ENCODE measurements around the gene MRPS5. TPM values are rescaled to one million over a fixed set of nuclear protein-coding genes. Genes with fewer than 3 reads are reported as not detected.

The MRPS5 gene
- total and polyA plus RNA-seq, 2 experiments from 2014 or later = 44.4 to 55.3 TPM

DNA sequence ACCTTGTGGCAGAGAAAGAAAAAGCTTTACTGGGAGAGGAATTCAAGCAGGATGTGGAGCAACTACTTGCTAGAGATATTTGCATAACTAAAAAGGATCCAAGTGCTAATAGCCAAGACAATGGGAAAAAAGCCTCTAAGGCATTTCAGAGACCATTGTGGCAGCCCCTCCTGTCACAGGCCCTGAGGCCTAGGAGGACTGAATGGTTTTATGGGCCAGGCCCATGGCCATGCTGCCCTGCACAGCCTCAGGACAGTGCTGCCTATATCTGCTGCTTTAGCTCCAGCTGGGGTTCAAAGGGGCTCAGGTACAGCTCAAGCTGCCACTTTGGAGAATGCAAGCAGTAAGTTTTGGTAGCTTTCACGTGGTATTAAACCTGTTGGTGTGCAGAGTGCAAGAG, 17.1 kb upstream of the MRPS5 start:
- H3K9me2 ChIP-seq (replicated peaks; ENCODE audit: insufficient read depth) = no peaks in the 10 kb centered on the region
- 29% methylated on average over 1 of the region's 1 CpG for WGBS (ENCODE audit: low lambda C conversion rate, missing lambda C conversion rate)
- H3K4me1 ChIP-seq (ENCODE audit: insufficient read depth) = no peaks in the 10 kb centered on the region
- no peak overlapping the region for H3K4me3 ChIP-seq
- DNase-seq (ENCODE audit: low spot score) = no peak
- no peaks in the 10 kb centered on the region for H3K27me3 ChIP-seq
- no peaks in the 10 kb centered on the region for H3K36me3 ChIP-seq (replicated peaks; ENCODE audit: insufficient read depth, low read depth)
- H4K20me1 ChIP-seq (ENCODE audit: insufficient read depth, poor library complexity, severe bottlenecking) = no peaks in the 10 kb centered on the region
- H2AFZ ChIP-seq = no peak overlapping the region
- no peak overlapping the region for H3K27ac ChIP-seq
- no peak for TF ChIP-seq EZH2phosphoT487 (IDR thresholded peaks at IDR 0.05; ENCODE audit: low read depth, severe bottlenecking, unreplicated experiment)
- no peak for TF ChIP-seq EZH2 (IDR thresholded peaks at IDR 0.05; ENCODE audit: borderline replicate concordance)
- TF ChIP-seq CTCF (IDR thresholded peaks at IDR 0.05; ENCODE audit: poor library complexity) = no peak
- H3K79me2 ChIP-seq = no peaks in the 10 kb centered on the region
- peaks cover 4% of the 10 kb centered on the region for H3K9me3 ChIP-seq (ENCODE audit: low read depth)
- no peak overlapping the region for H3K4me2 ChIP-seq

GRCh38 chr2:95122197-95122551, 566 bp upstream of the MRPS5 start:
- no peaks in the 10 kb centered on the region for H3K36me3 ChIP-seq (replicated peaks; ENCODE audit: insufficient read depth, low read depth)
- WGBS (ENCODE audit: low lambda C conversion rate, missing lambda C conversion rate) = 23% methylated on average over 5 of the region's 5 CpGs
- H3K27ac ChIP-seq = peak overlapping the region; percentile 100
- DNase-seq (ENCODE audit: low spot score) = no peak
- H2AFZ ChIP-seq = peak overlapping the region; percentile 89
- H4K20me1 ChIP-seq (ENCODE audit: insufficient read depth, poor library complexity, severe bottlenecking) = no peaks in the 10 kb centered on the region
- no peaks in the 10 kb centered on the region for H3K9me3 ChIP-seq (ENCODE audit: low read depth)
- H3K9me2 ChIP-seq (replicated peaks; ENCODE audit: insufficient read depth) = no peaks in the 10 kb centered on the region
- TF ChIP-seq CTCF (IDR thresholded peaks at IDR 0.05; ENCODE audit: poor library complexity) (no peak), EZH2 (IDR thresholded peaks at IDR 0.05; ENCODE audit: borderline replicate concordance) (no peak), EZH2phosphoT487 (IDR thresholded peaks at IDR 0.05; ENCODE audit: low read depth, severe bottlenecking, unreplicated experiment) (no peak)
- peaks cover 6% of the 10 kb centered on the region for H3K4me1 ChIP-seq (ENCODE audit: insufficient read depth)
- peaks cover 40% of the 10 kb centered on the region for H3K79me2 ChIP-seq
- no peaks in the 10 kb centered on the region for H3K27me3 ChIP-seq
- peak overlapping the region; percentile 94 for H3K4me3 ChIP-seq
- peak overlapping the region; percentile 76 for H3K4me2 ChIP-seq

DNA sequence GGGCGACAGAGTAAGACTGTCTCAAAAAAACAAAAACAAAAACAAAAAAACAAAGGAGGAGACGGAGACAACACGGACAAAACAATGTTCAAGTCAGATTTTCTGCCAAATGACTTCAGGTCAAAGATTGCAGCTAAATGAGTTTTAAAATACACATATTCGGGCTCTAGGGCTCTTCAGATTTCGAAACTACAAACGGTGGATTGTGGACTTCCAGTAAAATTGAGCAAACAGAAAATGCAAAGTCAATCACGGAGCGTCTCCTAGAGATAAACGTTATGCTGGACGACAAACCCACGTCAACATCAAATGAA, 558 bp downstream of the MRPS5 start:
- Histone ChIP-seq H2AFZ (peak overlapping the region; percentile 89), H3K9me3 (ENCODE audit: low read depth) (no peaks in the 10 kb centered on the region), H3K4me1 (ENCODE audit: insufficient read depth) (peaks cover 6% of the 10 kb centered on the region), H3K79me2 (peaks cover 42% of the 10 kb centered on the region), H3K27ac (peak overlapping the region; percentile 100), H3K4me3 (peak overlapping the region; percentile 94), H3K36me3 (replicated peaks; ENCODE audit: insufficient read depth, low read depth) (no peaks in the 10 kb centered on the region), H3K27me3 (no peaks in the 10 kb centered on the region), H4K20me1 (ENCODE audit: insufficient read depth, poor library complexity, severe bottlenecking) (no peaks in the 10 kb centered on the region), H3K9me2 (replicated peaks; ENCODE audit: insufficient read depth) (no peaks in the 10 kb centered on the region), H3K4me2 (peak overlapping the region; percentile 76)
- no peak for DNase-seq (ENCODE audit: low spot score)
- WGBS (ENCODE audit: low lambda C conversion rate, missing lambda C conversion rate) = 3% methylated on average over 11 of the region's 11 CpGs
- TF ChIP-seq EZH2phosphoT487 (IDR thresholded peaks at IDR 0.05; ENCODE audit: low read depth, severe bottlenecking, unreplicated experiment) (no peak), EZH2 (IDR thresholded peaks at IDR 0.05; ENCODE audit: borderline replicate concordance) (no peak)

- no peaks in the 10 kb centered on the region for H3K9me2 ChIP-seq (replicated peaks; ENCODE audit: insufficient read depth)
- peak; percentile 78 for DNase-seq (ENCODE audit: low spot score)
- peaks cover 4% of the 10 kb centered on the region for H3K4me1 ChIP-seq (ENCODE audit: insufficient read depth)
- H3K4me2 ChIP-seq = no peak overlapping the region
- TF ChIP-seq EZH2 (IDR thresholded peaks at IDR 0.05; ENCODE audit: borderline replicate concordance) (no peak), CTCF (IDR thresholded peaks at IDR 0.05; ENCODE audit: poor library complexity) (peak; percentile 63), EZH2phosphoT487 (IDR thresholded peaks at IDR 0.05; ENCODE audit: low read depth, severe bottlenecking, unreplicated experiment) (no peak)
- WGBS (ENCODE audit: low lambda C conversion rate, missing lambda C conversion rate) = 41% methylated on average over 7 of the region's 7 CpGs
- H3K9me3 ChIP-seq (ENCODE audit: low read depth) = no peaks in the 10 kb centered on the region
- peaks cover 3% of the 10 kb centered on the region for H4K20me1 ChIP-seq (ENCODE audit: insufficient read depth, poor library complexity, severe bottlenecking)
- no peak overlapping the region for H3K27ac ChIP-seq
- no peaks in the 10 kb centered on the region for H3K27me3 ChIP-seq
- H3K36me3 ChIP-seq (replicated peaks; ENCODE audit: insufficient read depth, low read depth) = no peaks in the 10 kb centered on the region
- peaks cover 40% of the 10 kb centered on the region for H3K79me2 ChIP-seq
- no peak overlapping the region for H2AFZ ChIP-seq
- no peak overlapping the region for H3K4me3 ChIP-seq
These were observed 6.2 kb downstream of the MRPS5 start for GRCh38 chr2:95115418-95115817.

All from hepatocyte (in vitro differentiated cells).